ENCODE data around the gene LRP1B.

LRP1B gene

GRCh38 chr2:140835079-140835478, 1295.7 kb downstream of the LRP1B start:
- in situ Hi-C loops (cut with HindIII; ENCODE audit: low pct_unique_long_range_greater_than_20kb, low sequenced_read_pairs): no loop called here
- TF ChIP-seq JUND (IDR thresholded peaks at IDR 0.05; ENCODE audit: low read depth): no peak
- no peak for DNase-seq (ENCODE audit: low read depth in 1 of 2, low spot score in 1 of 2)

DNA sequence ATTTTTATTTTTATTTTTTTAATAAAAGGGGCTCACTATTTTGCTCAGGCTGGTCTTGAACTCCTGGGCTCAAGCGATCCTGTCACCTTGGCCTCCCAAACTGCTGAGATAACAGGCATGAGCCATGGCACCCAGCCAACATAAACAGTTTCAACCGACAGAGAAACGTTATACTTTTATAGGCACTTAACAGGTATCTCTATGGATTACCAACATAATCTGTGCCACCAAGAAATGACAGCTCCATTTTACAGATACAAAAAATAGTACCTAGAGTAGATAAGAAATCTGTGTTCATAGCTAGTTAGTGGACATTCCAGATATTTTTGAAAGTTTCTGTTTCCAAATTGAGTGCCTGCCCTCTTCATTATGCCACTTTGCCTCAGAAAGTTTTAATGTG, 1316.7 kb downstream of the LRP1B start:
- in situ Hi-C loops (cut with HindIII; ENCODE audit: low pct_unique_long_range_greater_than_20kb, low sequenced_read_pairs): no loop called here
- no peak for DNase-seq (ENCODE audit: low read depth in 1 of 2, low spot score in 1 of 2)
- TF ChIP-seq JUND (IDR thresholded peaks at IDR 0.05; ENCODE audit: low read depth): no peak

DNA sequence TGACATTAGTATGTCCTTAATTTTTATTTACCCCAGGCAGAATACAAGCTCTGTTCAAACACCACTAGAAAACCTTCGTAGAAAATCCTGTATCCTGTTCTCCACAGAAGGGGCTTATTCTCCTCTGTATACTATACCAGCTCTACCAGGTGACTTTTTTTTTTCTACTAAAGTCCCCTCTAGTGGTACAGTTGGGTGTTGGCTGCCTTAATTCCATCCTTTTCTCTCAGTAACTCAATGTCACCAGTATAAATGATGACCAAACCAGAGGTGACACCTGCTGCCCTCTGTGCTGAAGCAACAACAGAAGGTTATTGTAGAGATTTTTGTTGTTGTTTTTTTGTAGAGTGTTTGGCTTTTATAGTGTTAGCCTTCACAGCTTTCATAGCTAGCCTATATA, 1322.0 kb downstream of the LRP1B start:
- in situ Hi-C loops (cut with HindIII; ENCODE audit: low pct_unique_long_range_greater_than_20kb, low sequenced_read_pairs): no loop called here
- DNase-seq (ENCODE audit: low read depth in 1 of 2, low spot score in 1 of 2): peak in 1 of 2 experiments; percentile 37
- no peak for TF ChIP-seq JUND (IDR thresholded peaks at IDR 0.05; ENCODE audit: low read depth)

- in situ Hi-C loops (cut with HindIII; ENCODE audit: low pct_unique_long_range_greater_than_20kb, low sequenced_read_pairs): no loop called here
- DNase-seq (ENCODE audit: low read depth in 1 of 2, low spot score in 1 of 2): no peak
- no peak for TF ChIP-seq JUND (IDR thresholded peaks at IDR 0.05; ENCODE audit: low read depth)
Observed at GRCh38 chr2:140808211-140808610, 1322.6 kb downstream of the LRP1B start.

GRCh38 chr2:140804700-140805260, 1326.0 kb downstream of the LRP1B start:
- no peak for DNase-seq (ENCODE audit: low read depth in 1 of 2, low spot score in 1 of 2)
- TF ChIP-seq JUND (IDR thresholded peaks at IDR 0.05; ENCODE audit: low read depth): no peak
- in situ Hi-C loops (cut with HindIII; ENCODE audit: low pct_unique_long_range_greater_than_20kb, low sequenced_read_pairs): no loop called here

- DNase-seq (ENCODE audit: low read depth in 1 of 2, low spot score in 1 of 2): no peak
- no peak for TF ChIP-seq JUND (IDR thresholded peaks at IDR 0.05; ENCODE audit: low read depth)
- in situ Hi-C loops (cut with HindIII; ENCODE audit: low pct_unique_long_range_greater_than_20kb, low sequenced_read_pairs): no loop called here
Observed at GRCh38 chr2:140801311-140801710, 1329.5 kb downstream of the LRP1B start.

DNA sequence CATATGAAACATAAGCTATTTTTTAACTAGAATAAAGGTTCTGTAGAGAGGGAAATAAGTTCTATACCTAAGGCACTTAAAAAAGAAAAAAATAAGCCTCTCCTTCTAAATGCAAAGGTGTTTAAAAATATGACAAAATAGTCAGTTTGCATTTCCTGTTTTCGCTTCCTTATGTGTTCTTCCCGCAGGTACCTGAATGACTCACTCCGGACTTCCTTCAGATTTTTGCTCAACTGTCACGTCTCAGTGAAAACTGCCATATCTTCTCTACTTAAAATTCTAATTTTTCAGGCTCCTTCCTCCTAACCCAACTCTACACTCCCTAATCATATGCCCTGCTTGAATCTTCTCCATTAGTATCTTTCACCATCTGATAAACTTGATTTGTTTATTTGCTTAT, 1333.1 kb downstream of the LRP1B start:
- DNase-seq (ENCODE audit: low read depth in 1 of 2, low spot score in 1 of 2): no peak
- in situ Hi-C loops (cut with HindIII; ENCODE audit: low pct_unique_long_range_greater_than_20kb, low sequenced_read_pairs): no loop called here
- no peak for TF ChIP-seq JUND (IDR thresholded peaks at IDR 0.05; ENCODE audit: low read depth)

- in situ Hi-C loops (cut with HindIII; ENCODE audit: low pct_unique_long_range_greater_than_20kb, low sequenced_read_pairs): no loop called here
- no peak for TF ChIP-seq JUND (IDR thresholded peaks at IDR 0.05; ENCODE audit: low read depth)
- no peak for DNase-seq (ENCODE audit: low read depth in 1 of 2, low spot score in 1 of 2)
Observed at GRCh38 chr2:140791802-140792201, 1339.0 kb downstream of the LRP1B start.

DNA sequence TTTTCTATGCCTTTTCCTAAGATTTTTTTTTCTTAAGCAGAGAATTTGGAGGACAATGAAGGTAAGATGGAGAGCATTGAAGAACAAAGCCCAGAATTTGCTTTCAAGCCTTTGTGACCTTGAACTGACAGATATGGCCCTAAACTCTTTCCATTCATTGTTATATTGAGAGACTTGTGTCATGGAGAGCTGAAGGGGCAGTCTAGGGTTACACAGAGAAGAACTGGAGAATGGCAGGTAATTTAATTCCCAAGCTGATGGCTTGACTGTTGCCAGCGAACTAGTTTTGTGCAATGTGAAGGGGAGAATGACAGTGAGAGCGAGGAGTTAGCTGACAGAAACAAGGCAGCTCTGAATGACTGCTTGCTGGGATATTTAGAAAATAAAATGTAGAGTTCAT, 1344.2 kb downstream of the LRP1B start:
- no peak for TF ChIP-seq JUND (IDR thresholded peaks at IDR 0.05; ENCODE audit: low read depth)
- no peak for DNase-seq (ENCODE audit: low read depth in 1 of 2, low spot score in 1 of 2)
- in situ Hi-C loops (cut with HindIII; ENCODE audit: low pct_unique_long_range_greater_than_20kb, low sequenced_read_pairs): no loop called here

DNA sequence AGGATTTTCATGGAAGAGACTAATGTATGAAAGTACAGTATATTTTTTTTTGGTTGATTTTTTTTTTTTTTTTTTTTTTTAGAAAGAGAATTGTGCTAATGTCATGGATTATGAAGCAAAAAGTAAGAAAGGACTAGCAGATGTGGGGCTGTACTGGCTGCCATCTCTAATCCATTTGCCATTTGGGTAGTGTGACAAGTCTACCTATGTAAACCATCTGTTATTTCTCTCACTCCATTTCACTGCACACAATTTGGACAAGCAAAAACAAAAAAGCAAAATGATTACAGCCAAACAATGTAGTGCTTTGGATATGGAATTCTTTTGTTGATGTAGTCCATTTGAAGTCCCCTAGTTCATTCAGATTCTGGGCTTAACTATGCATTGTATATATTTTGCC, 1355.4 kb downstream of the LRP1B start:
- no peak for DNase-seq (ENCODE audit: low read depth in 1 of 2, low spot score in 1 of 2)
- TF ChIP-seq JUND (IDR thresholded peaks at IDR 0.05; ENCODE audit: low read depth): no peak
- in situ Hi-C loops (cut with HindIII; ENCODE audit: low pct_unique_long_range_greater_than_20kb, low sequenced_read_pairs): no loop called here

DNA sequence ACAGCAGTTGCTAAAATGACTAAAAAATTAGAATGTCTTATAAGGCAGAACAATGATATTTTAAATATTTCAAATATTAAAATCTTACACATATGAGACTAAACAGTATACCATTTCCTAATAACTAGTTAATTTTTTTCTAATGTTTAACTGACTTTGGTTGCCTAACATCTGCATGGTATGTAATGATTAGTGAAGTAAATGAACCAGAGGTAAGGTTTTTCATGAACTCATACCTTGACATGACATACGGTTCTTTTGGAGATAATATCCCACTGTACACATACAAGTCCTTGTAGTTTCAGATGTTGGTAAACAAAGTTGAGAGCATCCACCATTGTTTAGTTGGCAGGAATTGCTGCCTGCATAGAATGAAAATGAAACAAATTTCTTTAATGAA, 1360.2 kb downstream of the LRP1B start:
- in situ Hi-C loops (cut with HindIII; ENCODE audit: low pct_unique_long_range_greater_than_20kb, low sequenced_read_pairs): no loop called here
- DNase-seq (ENCODE audit: low read depth in 1 of 2, low spot score in 1 of 2): no peak
- no peak for TF ChIP-seq JUND (IDR thresholded peaks at IDR 0.05; ENCODE audit: low read depth)

- in situ Hi-C loops (cut with HindIII; ENCODE audit: low pct_unique_long_range_greater_than_20kb, low sequenced_read_pairs): no loop called here
- DNase-seq (ENCODE audit: low read depth in 1 of 2, low spot score in 1 of 2): no peak
- no peak for TF ChIP-seq JUND (IDR thresholded peaks at IDR 0.05; ENCODE audit: low read depth)
Observed at GRCh38 chr2:140761807-140762206, 1369.0 kb downstream of the LRP1B start.

- TF ChIP-seq JUND (IDR thresholded peaks at IDR 0.05; ENCODE audit: low read depth): no peak
- in situ Hi-C loops (cut with HindIII; ENCODE audit: low pct_unique_long_range_greater_than_20kb, low sequenced_read_pairs): no loop called here
- no peak for DNase-seq (ENCODE audit: low read depth in 1 of 2, low spot score in 1 of 2)
Observed at GRCh38 chr2:140759426-140760156, 1371.2 kb downstream of the LRP1B start.

DNA sequence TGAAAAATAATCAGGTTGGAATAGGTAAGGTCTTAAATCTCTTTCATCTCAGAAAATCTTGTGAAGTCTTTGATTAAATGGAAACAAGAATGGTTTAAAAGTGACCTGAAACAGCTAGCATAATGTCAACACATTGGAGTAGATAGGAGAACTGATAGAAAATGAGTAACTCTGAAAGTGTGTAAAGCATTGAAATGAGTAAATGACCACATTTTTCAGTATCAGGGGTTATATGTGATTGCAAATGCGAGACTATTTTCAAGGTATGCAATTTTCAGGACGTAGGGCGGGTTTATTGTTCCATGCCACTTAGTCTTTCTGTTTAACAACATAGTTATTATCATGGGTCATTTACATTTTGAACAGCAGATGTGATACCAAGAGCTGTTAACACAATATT, 1383.2 kb downstream of the LRP1B start:
- in situ Hi-C loops (cut with HindIII; ENCODE audit: low pct_unique_long_range_greater_than_20kb, low sequenced_read_pairs): no loop called here
- no peak for DNase-seq (ENCODE audit: low read depth in 1 of 2, low spot score in 1 of 2)
- TF ChIP-seq JUND (IDR thresholded peaks at IDR 0.05; ENCODE audit: low read depth): no peak

Data from T47D (cell line).